Naive B cell (primary cell): ENCODE data around the gene HRH1. TPM values are rescaled to one million over a fixed set of nuclear protein-coding genes. Genes with fewer than 3 reads are reported as not detected.
"Not testable (repeated sequence)": the region's sequence is repeated elsewhere in the genome, so short reads cannot be mapped to it uniquely, and the experiment has no call there.

ENCODE experiments used
- ATAC-seq, 2 donors: fragments of 150-1000 bp; cut with Tn5 transposase; 2 replicates each; pipeline ENCODE4 v1.10.0; 2021; ENCODE audit warnings: low read depth in 2 of 2, mild to moderate bottlenecking in 2 of 2, moderate library complexity in 2 of 2
- DNase-seq: peaks from one replicate; pipeline ENCODE4 v3.0.0; 2022
- H3K27ac Mint-ChIP-seq, 6 donors: one replicate each; pipeline ENCODE4 v1.8.0; 2020 to 2022; ENCODE audit warnings: mild to moderate bottlenecking in 6 of 6, mixed read lengths in 6 of 6, moderate library complexity in 5 of 6, inconsistent platforms in 2 of 6
- H3K27me3 Mint-ChIP-seq, 3 donors: one replicate each; pipeline ENCODE4 v1.8.0; 2021 to 2022; ENCODE audit warnings: mixed read lengths in 3 of 3, mild to moderate bottlenecking in 1 of 3
- H3K36me3 Mint-ChIP-seq, 2 donors: one replicate each; pipeline ENCODE4 v1.8.0; 2020 to 2022; ENCODE audit warnings: mixed read lengths in 2 of 2, inconsistent platforms in 1 of 2, mild to moderate bottlenecking in 1 of 2
- H3K4me1 Mint-ChIP-seq, 3 donors: one replicate each; pipeline ENCODE4 v1.8.0; 2020 to 2022; ENCODE audit warnings: mixed read lengths in 3 of 3, inconsistent platforms in 1 of 3, mild to moderate bottlenecking in 1 of 3, moderate library complexity in 1 of 3
- H3K4me3 Mint-ChIP-seq, 8 donors: one replicate each; pipeline ENCODE4 v1.8.0; 2020 to 2022; ENCODE audit warnings: mild to moderate bottlenecking in 8 of 8, mixed read lengths in 8 of 8, moderate library complexity in 8 of 8, inconsistent platforms in 2 of 8
- H3K9me3 Mint-ChIP-seq, 7 donors: one replicate each; pipeline ENCODE4 v1.8.0; 2020 to 2022; ENCODE audit warnings: mixed read lengths in 7 of 7, mild to moderate bottlenecking in 5 of 7, inconsistent platforms in 2 of 7, moderate library complexity in 1 of 7
- polyA plus RNA-seq, 6 donors: library from polyadenylated mRNA; unstranded; fragments of 300-500 nt; fragmentation: Illumina TruSeq; gene quantifications; one replicate each; pipeline ENCODE4 v1.2.3, GENCODE V29; 2021; ENCODE audit warnings: low read depth in 6 of 6

HRH1 gene
- polyA plus RNA-seq, 6 donors from 2014 or later = not detected

DNA sequence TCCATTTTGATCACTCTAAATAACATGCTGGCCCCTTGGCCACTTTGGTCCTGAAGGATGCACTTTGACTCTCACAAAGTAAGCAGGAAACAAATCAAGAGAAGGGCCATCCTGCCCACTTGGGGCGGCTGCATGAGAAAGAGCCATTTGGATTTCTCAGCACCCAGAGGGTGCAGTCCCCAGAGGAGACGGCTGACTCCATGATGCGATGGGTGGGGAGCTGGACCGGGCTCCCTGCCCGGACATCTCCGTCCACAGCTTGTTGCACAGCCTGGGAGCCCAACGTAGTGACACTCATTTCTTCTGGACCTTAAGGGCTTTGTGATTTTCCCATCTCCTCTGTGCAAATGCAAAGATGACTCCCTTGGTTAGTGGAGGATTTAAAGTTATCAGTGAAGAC, 4.0 kb upstream of the HRH1 start:
- Mint-ChIP-seq H3K4me1 (peaks cover 9 to 15% (median 12%) of the 10 kb centered on the region in 3 donors), H3K4me3 (no peak overlapping the region), H3K27me3 (peaks cover 26 to 33% (median 31%) of the 10 kb centered on the region in 3 donors), H3K9me3 (peaks cover 0 to 4% (median 0%) of the 10 kb centered on the region in 7 donors), H3K36me3 (peaks cover 5 to 6% of the 10 kb centered on the region in 2 donors), H3K27ac (no peak overlapping the region)
- ATAC-seq (no peak), DNase-seq (no peak)

DNA sequence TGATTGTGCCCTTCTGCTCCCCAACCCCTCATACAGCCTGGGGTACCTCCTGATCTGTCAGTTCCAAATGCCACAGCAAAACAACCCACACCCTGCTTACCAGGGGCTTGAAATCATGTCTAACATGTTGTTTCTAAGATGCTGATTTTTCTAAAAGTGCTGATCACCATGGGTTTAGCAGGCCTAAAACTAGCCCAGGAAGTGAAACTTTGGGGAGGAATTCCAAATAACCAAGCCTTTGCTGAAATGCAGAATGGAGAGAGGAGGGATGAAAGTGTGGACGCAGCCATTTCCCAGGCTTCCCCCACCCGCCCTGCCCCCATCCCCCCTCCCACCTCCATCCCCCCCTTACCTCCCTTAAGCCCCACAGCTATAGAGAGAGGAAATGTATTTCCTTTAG, 2.0 kb upstream of the HRH1 start:
- H3K4me1 Mint-ChIP-seq = peaks cover 12 to 18% (median 15%) of the 10 kb centered on the region in 3 donors
- H3K27ac Mint-ChIP-seq = no peak overlapping the region
- peaks cover 43 to 54% (median 45%) of the 10 kb centered on the region in 3 donors for H3K27me3 Mint-ChIP-seq

DNA sequence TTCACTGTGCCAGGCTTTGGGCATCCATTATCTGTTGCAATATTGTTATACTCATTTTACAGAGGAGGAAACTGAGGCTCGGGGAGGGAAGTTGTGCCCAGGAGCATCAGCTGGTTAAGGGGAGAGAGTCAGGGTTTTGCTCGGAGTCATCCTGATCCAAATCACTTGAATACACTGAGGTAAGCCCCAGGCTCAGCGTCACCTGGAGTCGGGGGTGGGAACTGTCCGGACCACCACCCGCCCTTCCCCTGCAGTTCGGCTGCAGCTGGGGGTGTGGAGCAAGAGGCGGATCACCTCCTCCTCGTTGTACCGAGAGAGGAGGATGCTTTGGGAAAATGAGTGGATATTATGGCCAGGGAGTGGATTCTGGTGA, 646 bp downstream of the HRH1 start:
- peaks cover 44 to 58% (median 49%) of the 10 kb centered on the region in 3 donors for H3K27me3 Mint-ChIP-seq
- H3K4me3 Mint-ChIP-seq = peak overlapping the region; percentile 39 to 88 (median 76)
- ATAC-seq (peak in 1 of 2 donors; percentile 24), DNase-seq (no peak)
- H3K36me3 Mint-ChIP-seq = peaks cover 0 to 11% of the 10 kb centered on the region in 2 donors
- no peak overlapping the region for H3K27ac Mint-ChIP-seq
- H3K4me1 Mint-ChIP-seq = peaks cover 12 to 18% (median 15%) of the 10 kb centered on the region in 3 donors
- no peaks in the 10 kb centered on the region for H3K9me3 Mint-ChIP-seq

More for the DNA sequence above, 2.0 kb upstream of the HRH1 start:
- DNase-seq (no peak), ATAC-seq (no peak)
- peaks cover 6 to 11% of the 10 kb centered on the region in 2 donors for H3K36me3 Mint-ChIP-seq
- peaks cover 0 to 4% (median 0%) of the 10 kb centered on the region in 7 donors for H3K9me3 Mint-ChIP-seq
- H3K4me3 Mint-ChIP-seq = peak overlapping the region in 2 of 8 donors; percentile 35 to 64

- DNase-seq (no peak), ATAC-seq (peak in 1 of 2 donors; percentile 26)
- H3K27me3 Mint-ChIP-seq = peaks cover 44 to 56% (median 48%) of the 10 kb centered on the region in 3 donors
- no peaks in the 10 kb centered on the region for H3K9me3 Mint-ChIP-seq
- H3K27ac Mint-ChIP-seq = peak overlapping the region in 1 of 6 donors; percentile 65
- peaks cover 0 to 11% of the 10 kb centered on the region in 2 donors for H3K36me3 Mint-ChIP-seq
- H3K4me1 Mint-ChIP-seq = peaks cover 12 to 18% (median 15%) of the 10 kb centered on the region in 3 donors
- H3K4me3 Mint-ChIP-seq = peak overlapping the region; percentile 39 to 88 (median 78)
Measured at GRCh38 chr3:11155341-11156025, 1.2 kb downstream of the HRH1 start.

DNA sequence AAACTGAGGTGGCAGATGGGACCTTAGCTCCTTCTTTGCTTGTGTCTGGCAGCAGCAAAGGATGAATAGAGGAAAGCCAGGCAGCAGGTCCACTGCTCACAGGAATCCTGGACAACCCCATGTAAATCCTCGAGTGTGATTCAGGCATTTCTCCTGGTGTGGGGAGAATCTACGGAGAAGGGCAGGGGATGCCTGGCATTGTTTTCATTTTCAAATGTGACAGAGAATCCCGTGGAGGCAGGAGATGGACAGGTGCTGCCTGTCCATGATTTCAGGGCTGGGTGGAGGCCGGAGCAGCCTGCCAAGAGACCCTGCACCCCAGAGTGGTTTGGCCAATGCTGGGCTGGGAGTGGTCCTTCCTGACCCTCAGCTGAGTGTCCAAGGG, 1.7 kb downstream of the HRH1 start:
- no peak for ATAC-seq
- Mint-ChIP-seq H3K27me3 (peaks cover 42 to 51% (median 47%) of the 10 kb centered on the region in 3 donors), H3K4me1 (peaks cover 12 to 18% (median 15%) of the 10 kb centered on the region in 3 donors), H3K36me3 (peaks cover 0 to 11% of the 10 kb centered on the region in 2 donors), H3K4me3 (peak overlapping the region in 3 of 8 donors; percentile 5 to 71 (median 52)), H3K9me3 (no peaks in the 10 kb centered on the region), H3K27ac (no peak overlapping the region)
- DNase-seq = no peak

DNA sequence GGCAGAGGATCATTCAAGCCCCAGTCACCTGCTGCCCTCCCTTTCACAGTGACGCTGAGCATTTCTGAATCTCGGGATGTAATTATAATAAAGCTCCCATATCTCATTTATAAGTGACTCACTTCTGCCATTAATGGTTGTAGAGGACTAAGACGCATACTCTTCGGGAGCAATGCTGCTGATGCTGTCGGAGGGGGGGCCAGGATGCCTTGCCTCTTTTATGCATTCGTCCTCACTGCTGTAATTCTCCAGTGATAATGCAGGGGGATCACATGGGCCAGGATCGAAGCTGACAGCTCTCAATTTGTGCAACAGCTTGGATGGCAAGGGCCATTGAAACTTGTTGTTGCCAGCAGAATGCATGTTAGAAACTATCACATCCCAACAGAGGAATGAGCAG, 3.1 kb downstream of the HRH1 start:
- no peaks in the 10 kb centered on the region for H3K9me3 Mint-ChIP-seq
- no peak for ATAC-seq
- no peak overlapping the region for H3K27ac Mint-ChIP-seq
- no peak for DNase-seq
- peaks cover 12 to 18% (median 15%) of the 10 kb centered on the region in 3 donors for H3K4me1 Mint-ChIP-seq
- H3K4me3 Mint-ChIP-seq = no peak overlapping the region
- H3K36me3 Mint-ChIP-seq = peaks cover 0 to 11% of the 10 kb centered on the region in 2 donors
- H3K27me3 Mint-ChIP-seq = peaks cover 39 to 56% (median 41%) of the 10 kb centered on the region in 3 donors

- ATAC-seq (no peak), DNase-seq (no peak)
- Mint-ChIP-seq H3K4me3 (no peak overlapping the region), H3K27ac (peak overlapping the region in 2 of 6 donors; percentile 44 to 73), H3K36me3 (peaks cover 0 to 11% of the 10 kb centered on the region in 2 donors), H3K9me3 (no peaks in the 10 kb centered on the region), H3K4me1 (peaks cover 10 to 12% (median 11%) of the 10 kb centered on the region in 3 donors), H3K27me3 (peaks cover 33 to 56% (median 49%) of the 10 kb centered on the region in 3 donors)
Measured at GRCh38 chr3:11159421-11159904, 5.2 kb downstream of the HRH1 start.

DNA sequence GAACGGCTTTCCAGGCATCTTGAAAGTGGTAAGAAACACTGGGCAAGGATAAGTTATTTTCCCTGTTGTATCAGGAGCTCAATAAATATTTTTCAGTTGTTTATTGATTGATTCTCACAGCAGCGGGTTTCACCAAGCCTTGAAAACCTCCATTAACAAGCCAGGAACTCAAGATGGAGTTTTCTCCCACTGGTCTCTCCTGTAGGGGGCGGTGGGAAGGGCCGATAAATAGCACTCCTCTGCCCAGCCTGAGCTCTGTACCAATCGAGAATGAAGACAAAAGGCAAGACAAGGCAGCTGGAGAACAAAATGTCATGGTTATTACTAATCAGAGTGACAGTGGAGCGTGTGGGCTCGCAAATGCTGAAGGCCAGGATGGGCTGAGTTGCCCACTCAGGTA, 7.4 kb downstream of the HRH1 start:
- H3K27me3 Mint-ChIP-seq = peaks cover 21 to 34% (median 29%) of the 10 kb centered on the region in 3 donors
- H3K36me3 Mint-ChIP-seq = no peaks in the 10 kb centered on the region
- ATAC-seq = no peak
- no peak overlapping the region for H3K4me3 Mint-ChIP-seq
- no peaks in the 10 kb centered on the region for H3K9me3 Mint-ChIP-seq
- DNase-seq = no peak
- no peak overlapping the region for H3K27ac Mint-ChIP-seq
- no peaks in the 10 kb centered on the region for H3K4me1 Mint-ChIP-seq

- Mint-ChIP-seq H3K4me1 (no peaks in the 10 kb centered on the region), H3K27ac (peak overlapping the region in 3 of 6 donors; percentile 22 to 52 (median 44)), H3K27me3 (peaks cover 11 to 26% (median 23%) of the 10 kb centered on the region in 3 donors)
Measured at GRCh38 chr3:11162401-11163345, 8.4 kb downstream of the HRH1 start.

DNA sequence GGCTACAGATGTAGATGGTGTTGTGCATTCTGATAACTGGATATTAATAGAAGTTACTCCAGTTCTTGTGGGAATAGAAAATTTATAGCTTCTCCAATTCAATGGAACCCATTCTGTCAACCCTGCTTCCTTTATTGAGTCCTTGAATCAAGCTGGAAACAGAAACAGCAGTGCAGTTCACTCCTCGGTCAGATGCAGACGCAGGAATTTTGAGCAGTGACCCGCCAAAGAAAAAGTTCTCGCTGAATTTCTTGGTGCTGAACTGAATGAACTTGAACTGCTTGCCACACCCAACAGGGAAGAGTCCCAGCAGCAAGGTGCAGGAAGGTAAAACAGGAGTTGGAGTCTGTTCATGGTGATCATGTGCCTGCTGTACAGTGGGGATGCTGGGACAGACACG, 10.3 kb downstream of the HRH1 start:
- ATAC-seq = no peak
- H3K9me3 Mint-ChIP-seq = no peaks in the 10 kb centered on the region

More at GRCh38 chr3:11162401-11163345, 8.4 kb downstream of the HRH1 start:
- Mint-ChIP-seq H3K4me3 (no peak overlapping the region), H3K36me3 (no peaks in the 10 kb centered on the region), H3K9me3 (no peaks in the 10 kb centered on the region)
- no peak for DNase-seq
- no peak for ATAC-seq

GRCh38 chr3:11165476-11165875, 11.2 kb downstream of the HRH1 start:
- Mint-ChIP-seq H3K9me3 (no peaks in the 10 kb centered on the region), H3K4me3 (no peak overlapping the region), H3K4me1 (no peaks in the 10 kb centered on the region)

More for the DNA sequence above, 10.3 kb downstream of the HRH1 start:
- peak overlapping the region in 1 of 8 donors; percentile 48 for H3K4me3 Mint-ChIP-seq
- no peak overlapping the region for H3K27ac Mint-ChIP-seq
- no peaks in the 10 kb centered on the region for H3K4me1 Mint-ChIP-seq
- peaks cover 10 to 32% (median 23%) of the 10 kb centered on the region in 3 donors for H3K27me3 Mint-ChIP-seq
- no peaks in the 10 kb centered on the region for H3K36me3 Mint-ChIP-seq
- no peak for DNase-seq

DNA sequence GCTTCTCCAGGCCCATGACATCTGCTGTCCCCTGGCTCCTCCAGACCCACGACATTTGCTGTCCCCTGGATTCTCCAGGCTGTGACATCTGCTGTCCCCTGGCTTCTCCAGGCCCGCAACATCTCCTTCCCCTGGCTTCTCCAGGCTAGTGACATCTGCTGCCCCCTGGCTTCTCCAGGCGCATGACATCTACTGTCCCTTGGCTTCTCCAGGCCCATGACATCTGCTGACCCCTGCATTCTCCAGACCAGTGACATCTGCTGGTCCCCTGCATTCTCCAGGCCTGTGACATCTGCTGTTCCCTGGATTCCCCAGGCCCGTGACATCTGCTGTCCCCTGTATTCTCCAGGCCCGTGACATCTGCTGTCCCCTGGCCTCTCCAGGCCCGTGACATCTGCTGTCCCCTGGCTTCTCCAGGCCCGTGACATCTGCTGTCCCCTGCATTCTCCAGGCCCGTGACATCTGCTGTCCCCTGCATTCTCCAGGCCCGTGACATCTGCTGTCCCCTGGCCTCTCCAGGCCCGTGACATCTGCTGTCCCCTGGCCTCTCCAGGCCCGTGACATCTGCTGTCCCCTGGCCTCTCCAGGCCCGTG, 12.6 kb downstream of the HRH1 start:
- not testable (repeated sequence) for H3K4me3 Mint-ChIP-seq, H3K9me3 Mint-ChIP-seq, ATAC-seq, H3K27ac Mint-ChIP-seq, H3K4me1 Mint-ChIP-seq, H3K36me3 Mint-ChIP-seq, DNase-seq
- peaks cover 10 to 46% (median 30%) of the 10 kb centered on the region in 3 donors for H3K27me3 Mint-ChIP-seq

More at GRCh38 chr3:11165476-11165875, 11.2 kb downstream of the HRH1 start:
- Mint-ChIP-seq H3K36me3 (no peaks in the 10 kb centered on the region), H3K27me3 (peaks cover 10 to 36% (median 25%) of the 10 kb centered on the region in 3 donors), H3K27ac (no peak overlapping the region)
- ATAC-seq (no peak), DNase-seq (no peak)

GRCh38 chr3:11167590-11167989, 13.3 kb downstream of the HRH1 start:
- DNase-seq (no peak), ATAC-seq (no peak)
- no peaks in the 10 kb centered on the region for H3K9me3 Mint-ChIP-seq
- H3K27ac Mint-ChIP-seq = no peak overlapping the region
- no peaks in the 10 kb centered on the region for H3K36me3 Mint-ChIP-seq
- H3K4me3 Mint-ChIP-seq = no peak overlapping the region
- H3K4me1 Mint-ChIP-seq = no peaks in the 10 kb centered on the region
- H3K27me3 Mint-ChIP-seq = peaks cover 10 to 41% (median 27%) of the 10 kb centered on the region in 3 donors
